Stimulated activated memory B cell treated with anti-CD40 and anti-IgM and Interleukin-4, amounts not matched to agents 10 μg/mL and 1 μg/mL and 100 μg/mL, for 72 hours (primary cell): ENCODE data around the gene ZDHHC9.

Experiments
- ATAC-seq: fragments of 150-1000 bp; cut with Tn5 transposase; 2 replicates; pipeline ENCODE4 v1.10.0; 2021
- H3K27ac Mint-ChIP-seq: one replicate; pipeline ENCODE4 v1.8.0; 2022; ENCODE audit warnings: mild to moderate bottlenecking, mixed read lengths
- H3K27me3 Mint-ChIP-seq: one replicate; pipeline ENCODE4 v1.8.0; 2022; ENCODE audit warnings: mixed read lengths
- H3K36me3 Mint-ChIP-seq: one replicate; pipeline ENCODE4 v1.8.0; 2022; ENCODE audit warnings: mixed read lengths
- H3K4me1 Mint-ChIP-seq: one replicate; pipeline ENCODE4 v1.8.0; 2022; ENCODE audit warnings: mixed read lengths
- H3K4me3 Mint-ChIP-seq: one replicate; pipeline ENCODE4 v1.8.0; 2022; ENCODE audit warnings: mild to moderate bottlenecking, moderate library complexity, mixed read lengths
- H3K9me3 Mint-ChIP-seq: one replicate; pipeline ENCODE4 v1.8.0; 2022; ENCODE audit warnings: mixed read lengths

ZDHHC9 gene

GRCh38 chrX:129768586-129769466 is 74.9 kb downstream of the ZDHHC9 start:
- Mint-ChIP-seq H3K4me3 (peak overlapping the region; percentile 21), H3K36me3 (no peaks in the 10 kb centered on the region), H3K4me1 (peaks cover 57% of the 10 kb centered on the region), H3K27ac (peak overlapping the region; percentile 97), H3K27me3 (no peaks in the 10 kb centered on the region), H3K9me3 (no peaks in the 10 kb centered on the region)
- no peak for ATAC-seq

GRCh38 chrX:129768186-129768585 is 75.5 kb downstream of the ZDHHC9 start:
- H3K27me3 Mint-ChIP-seq, result no peaks in the 10 kb centered on the region
- H3K27ac Mint-ChIP-seq, result peak overlapping the region; percentile 97
- peaks cover 50% of the 10 kb centered on the region for H3K4me1 Mint-ChIP-seq
- no peak for ATAC-seq
- no peaks in the 10 kb centered on the region for H3K36me3 Mint-ChIP-seq
- no peak overlapping the region for H3K4me3 Mint-ChIP-seq
- H3K9me3 Mint-ChIP-seq, result no peaks in the 10 kb centered on the region

GRCh38 chrX:129763666-129764065 is 80.0 kb downstream of the ZDHHC9 start:
- H3K4me1 Mint-ChIP-seq, result peaks cover 33% of the 10 kb centered on the region
- H3K36me3 Mint-ChIP-seq, result no peaks in the 10 kb centered on the region
- no peak for ATAC-seq
- H3K4me3 Mint-ChIP-seq, result no peak overlapping the region
- H3K27me3 Mint-ChIP-seq, result no peaks in the 10 kb centered on the region
- H3K9me3 Mint-ChIP-seq, result no peaks in the 10 kb centered on the region
- no peak overlapping the region for H3K27ac Mint-ChIP-seq

GRCh38 chrX:129762448-129762847 is 81.2 kb downstream of the ZDHHC9 start:
- H3K9me3 Mint-ChIP-seq, result no peaks in the 10 kb centered on the region
- H3K27ac Mint-ChIP-seq, result peak overlapping the region; percentile 14
- H3K4me1 Mint-ChIP-seq, result peaks cover 39% of the 10 kb centered on the region
- no peak for ATAC-seq
- no peaks in the 10 kb centered on the region for H3K36me3 Mint-ChIP-seq
- H3K4me3 Mint-ChIP-seq, result no peak overlapping the region
- no peaks in the 10 kb centered on the region for H3K27me3 Mint-ChIP-seq

GRCh38 chrX:129761596-129761995 is 82.1 kb downstream of the ZDHHC9 start:
- peak overlapping the region; percentile 14 for H3K27ac Mint-ChIP-seq
- H3K4me3 Mint-ChIP-seq, result no peak overlapping the region
- H3K27me3 Mint-ChIP-seq, result no peaks in the 10 kb centered on the region
- ATAC-seq, result no peak
- H3K4me1 Mint-ChIP-seq, result peaks cover 41% of the 10 kb centered on the region
- no peaks in the 10 kb centered on the region for H3K36me3 Mint-ChIP-seq
- H3K9me3 Mint-ChIP-seq, result no peaks in the 10 kb centered on the region

GRCh38 chrX:129760981-129761380 is 82.7 kb downstream of the ZDHHC9 start:
- H3K4me3 Mint-ChIP-seq, result no peak overlapping the region
- no peaks in the 10 kb centered on the region for H3K27me3 Mint-ChIP-seq
- H3K36me3 Mint-ChIP-seq, result no peaks in the 10 kb centered on the region
- H3K9me3 Mint-ChIP-seq, result no peaks in the 10 kb centered on the region
- H3K4me1 Mint-ChIP-seq, result peaks cover 41% of the 10 kb centered on the region
- no peak overlapping the region for H3K27ac Mint-ChIP-seq
- no peak for ATAC-seq

GRCh38 chrX:129760155-129760554 is 83.5 kb downstream of the ZDHHC9 start:
- Mint-ChIP-seq H3K9me3 (no peaks in the 10 kb centered on the region), H3K27ac (peak overlapping the region; percentile 92), H3K4me1 (peaks cover 47% of the 10 kb centered on the region), H3K36me3 (no peaks in the 10 kb centered on the region), H3K4me3 (no peak overlapping the region), H3K27me3 (no peaks in the 10 kb centered on the region)
- no peak for ATAC-seq

- no peaks in the 10 kb centered on the region for H3K9me3 Mint-ChIP-seq
- no peak overlapping the region for H3K4me3 Mint-ChIP-seq
- no peak for ATAC-seq
- H3K27me3 Mint-ChIP-seq, result no peaks in the 10 kb centered on the region
- H3K36me3 Mint-ChIP-seq, result no peaks in the 10 kb centered on the region
- H3K4me1 Mint-ChIP-seq, result peaks cover 52% of the 10 kb centered on the region
- peak overlapping the region; percentile 92 for H3K27ac Mint-ChIP-seq
Observed at GRCh38 chrX:129759576-129760061, 84.1 kb downstream of the ZDHHC9 start.

- no peak for ATAC-seq
- Mint-ChIP-seq H3K4me1 (peaks cover 59% of the 10 kb centered on the region), H3K27ac (peak overlapping the region; percentile 84), H3K27me3 (no peaks in the 10 kb centered on the region), H3K4me3 (no peak overlapping the region), H3K9me3 (no peaks in the 10 kb centered on the region), H3K36me3 (no peaks in the 10 kb centered on the region)
Observed at GRCh38 chrX:129755779-129756650, 87.7 kb downstream of the ZDHHC9 start.

- Mint-ChIP-seq H3K27me3 (no peaks in the 10 kb centered on the region), H3K36me3 (no peaks in the 10 kb centered on the region), H3K9me3 (no peaks in the 10 kb centered on the region), H3K27ac (peak overlapping the region; percentile 79), H3K4me1 (peaks cover 46% of the 10 kb centered on the region), H3K4me3 (peak overlapping the region; percentile 8)
- ATAC-seq, result no peak
Observed at GRCh38 chrX:129754056-129755024, 89.3 kb downstream of the ZDHHC9 start.
